ENCODE results near the gene MPIG6B. TPM values are rescaled to one million over a fixed set of nuclear protein-coding genes. Genes with fewer than 3 reads are reported as not detected.
A peak's percentile ranks its signal among the peaks of the same experiment; 100 is the strongest.
"Not testable (repeated sequence)": the region's sequence is repeated elsewhere in the genome, so short reads cannot be mapped to it uniquely, and the experiment has no call there.

The MPIG6B gene
- total RNA-seq, 2 donors from 2014 or later: 0.20 TPM; not detected in 1

- intact Hi-C loops (cut with DNase I, micrococcal nuclease): no loop called here
- no peak for DNase-seq
- ATAC-seq: no peak
Observed at GRCh38 chr6:31693535-31693934, 29.6 kb upstream of the MPIG6B start.

- intact Hi-C loops (cut with DNase I, micrococcal nuclease): no loop called here
- no peak for DNase-seq
- no peak for ATAC-seq
Observed at GRCh38 chr6:31697555-31697954, 25.6 kb upstream of the MPIG6B start.

GRCh38 chr6:31700740-31701401 is 22.3 kb upstream of the MPIG6B start:
- intact Hi-C loops (cut with DNase I, micrococcal nuclease): no loop called here
- DNase-seq (no peak), ATAC-seq (no peak)

- ATAC-seq (peak; percentile 5), DNase-seq (peak in 1 of 2 donors; percentile 33)
- intact Hi-C loops (cut with DNase I, micrococcal nuclease): no loop called here
Observed at GRCh38 chr6:31701666-31702404, 21.3 kb upstream of the MPIG6B start.

GRCh38 chr6:31702405-31702818 is 20.8 kb upstream of the MPIG6B start:
- ATAC-seq (peak; percentile 15), DNase-seq (no peak)
- intact Hi-C loops (cut with DNase I, micrococcal nuclease): no loop called here

DNA sequence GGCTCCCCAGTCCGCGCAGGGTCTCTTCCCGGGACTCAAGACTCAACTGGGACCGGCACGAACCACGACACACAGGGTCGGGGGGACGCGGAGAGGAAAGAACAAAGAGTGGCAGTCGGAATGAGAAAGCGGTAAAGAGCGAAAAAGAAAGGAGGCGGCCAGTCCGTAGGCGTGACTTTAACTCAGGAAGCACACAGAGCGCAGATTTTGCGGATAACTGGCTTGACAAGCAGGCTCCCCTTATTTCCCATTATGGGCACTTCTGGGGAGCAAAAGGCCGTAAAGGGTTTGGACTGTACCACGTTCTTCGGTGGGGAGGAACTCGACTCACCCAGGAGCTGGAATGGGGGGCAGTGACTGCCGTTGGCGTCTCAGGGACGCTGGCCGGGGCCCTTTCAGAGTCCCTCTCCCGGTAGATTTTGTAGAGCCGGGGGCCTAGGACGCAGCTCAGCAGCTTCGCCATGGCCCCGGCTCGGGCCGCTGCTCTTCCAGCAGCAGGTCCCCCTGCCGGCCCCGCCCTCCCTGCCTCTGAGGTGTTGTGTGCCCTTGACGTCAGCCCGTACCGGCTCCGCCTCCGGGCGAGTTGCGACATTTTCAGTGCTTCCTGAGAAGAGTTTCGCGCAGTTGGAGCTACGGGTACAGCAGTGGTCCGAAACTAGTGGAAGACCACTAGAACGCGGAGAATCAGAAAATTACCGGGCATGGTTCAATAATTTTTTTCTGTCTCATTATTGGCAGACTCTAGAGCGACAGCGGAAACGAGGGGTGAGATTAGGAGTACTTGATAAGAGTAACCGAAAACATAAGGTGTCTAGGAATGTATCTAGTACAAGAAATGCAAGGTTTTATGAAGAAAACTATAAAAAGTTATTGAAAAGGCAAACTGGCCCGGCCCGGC is 20.1 kb upstream of the MPIG6B start, which contains the start of gene ABHD16A:
ABHD16A (minus strand) TSS at position 506 of the 898 bp plus-strand sequence; CDS start at position 463, 43 bp downstream.
- DNase-seq (peak; percentile 99), ATAC-seq (peak; percentile 98)
- intact Hi-C loops (cut with DNase I, micrococcal nuclease): no loop called here

DNA sequence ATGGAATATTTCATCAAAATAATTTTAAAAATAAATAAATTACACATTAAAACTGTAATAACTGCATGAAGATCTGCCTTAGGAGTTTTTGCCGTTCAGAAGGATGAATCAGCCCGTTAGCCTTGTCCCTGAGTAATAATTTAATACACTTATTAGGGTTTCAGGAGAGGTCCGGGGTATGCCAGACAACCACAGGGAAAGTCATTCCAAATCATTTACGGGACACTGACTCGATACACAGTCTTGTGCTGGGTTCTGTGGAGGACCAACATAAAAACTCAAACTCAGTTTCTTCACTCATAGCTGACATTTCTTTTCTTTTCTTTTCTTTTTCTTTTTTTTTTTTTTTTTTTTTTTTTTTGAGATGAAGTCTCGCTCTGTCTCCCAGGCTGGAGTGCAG is 17.2 kb upstream of the MPIG6B start:
- intact Hi-C loops (cut with DNase I, micrococcal nuclease): no loop called here
- ATAC-seq: no peak
- DNase-seq: no peak

GRCh38 chr6:31706599-31706998 is 16.6 kb upstream of the MPIG6B start, which contains the start of gene LY6G6F:
TSS of gene LY6G6F (plus strand) at chr6:31706866. CDS start at chr6:31706907, 41 bp downstream.
- ATAC-seq (no peak), DNase-seq (no peak)
- intact Hi-C loops (cut with DNase I, micrococcal nuclease): no loop called here

GRCh38 chr6:31707701-31708100 is 15.5 kb upstream of the MPIG6B start:
- ATAC-seq: no peak
- intact Hi-C loops (cut with DNase I, micrococcal nuclease): no loop called here

DNA sequence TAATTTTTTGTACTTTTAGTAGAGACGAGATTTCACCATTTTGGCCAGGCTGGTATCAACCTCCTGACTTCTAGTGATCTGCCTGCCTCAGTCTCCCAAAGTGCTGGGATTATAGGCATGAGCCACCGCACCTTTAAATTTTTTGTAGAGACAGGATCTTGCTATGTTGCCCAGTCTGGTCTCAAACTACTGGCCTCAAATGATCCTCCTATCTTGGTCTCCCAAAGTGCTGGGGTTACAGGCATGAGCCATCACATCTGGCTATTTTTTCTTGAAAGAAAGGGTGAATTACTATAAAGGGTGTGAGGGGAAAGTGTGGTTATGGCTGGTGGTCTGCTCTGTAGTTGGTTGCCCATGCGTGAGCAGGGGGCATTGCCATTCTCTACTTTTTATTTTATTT is 14.9 kb upstream of the MPIG6B start:
- ATAC-seq: no peak
- no peak for DNase-seq
- intact Hi-C loops (cut with DNase I, micrococcal nuclease): no loop called here

More at GRCh38 chr6:31707701-31708100, 15.5 kb upstream of the MPIG6B start:
- DNase-seq: no peak

DNA sequence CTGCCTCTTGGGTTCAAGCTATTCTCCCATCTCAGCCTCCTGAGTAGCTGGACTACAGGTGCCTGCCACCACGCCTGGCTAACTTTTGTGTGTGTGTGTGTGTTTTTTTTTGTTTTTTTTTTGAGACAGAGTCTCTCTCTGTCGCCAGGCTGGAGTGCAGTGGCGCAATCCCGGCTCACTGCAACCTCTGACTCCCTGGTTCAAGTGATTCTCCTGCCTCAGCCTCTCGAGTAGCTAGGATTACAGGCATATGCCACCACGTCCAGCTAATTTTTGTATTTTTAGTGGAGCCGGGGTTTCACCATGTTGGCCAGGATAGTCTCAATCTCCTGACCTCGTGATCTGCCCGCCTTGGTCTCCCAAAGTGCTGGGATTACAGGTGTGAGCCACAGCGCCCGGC is 14.0 kb upstream of the MPIG6B start:
- DNase-seq; ATAC-seq; intact Hi-C loops (cut with DNase I, micrococcal nuclease): not testable (repeated sequence)

DNA sequence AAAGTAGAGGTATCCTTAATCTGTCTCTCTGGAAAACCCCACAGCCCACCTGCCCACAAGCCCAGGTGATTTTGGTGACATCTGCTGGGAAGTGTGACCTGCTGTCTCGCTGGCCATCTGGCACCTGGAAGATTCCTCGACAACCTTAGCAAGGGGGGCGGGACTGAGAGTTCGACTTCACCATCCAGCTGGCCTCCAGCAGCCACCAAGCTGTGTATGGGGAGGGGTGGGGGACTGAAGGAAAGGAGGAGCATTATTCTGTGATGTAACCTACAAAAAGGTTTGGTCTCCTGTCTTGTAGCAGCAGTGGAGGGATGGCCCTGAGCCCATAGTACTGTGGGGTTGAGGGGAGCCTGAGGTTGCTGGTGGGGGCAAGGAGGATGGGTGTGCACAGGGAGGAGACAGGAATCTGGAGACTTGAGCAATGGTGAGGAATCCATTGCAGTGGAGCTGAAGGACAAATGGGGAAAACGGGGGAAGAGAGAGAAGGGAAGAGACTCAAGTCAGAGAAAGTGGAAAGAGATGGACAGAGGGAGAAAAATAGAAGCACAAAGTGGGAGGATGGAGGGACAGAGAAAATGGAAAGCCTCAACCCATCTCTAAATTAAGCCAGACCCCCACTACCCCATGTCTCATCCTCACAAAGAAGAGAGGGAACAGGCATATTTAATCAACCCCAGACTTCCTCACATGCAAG is 12.5 kb upstream of the MPIG6B start:
- ATAC-seq (peak; percentile 4), DNase-seq (peak in 1 of 2 donors; percentile 32)
- intact Hi-C loops (cut with DNase I, micrococcal nuclease): no loop called here

DNA sequence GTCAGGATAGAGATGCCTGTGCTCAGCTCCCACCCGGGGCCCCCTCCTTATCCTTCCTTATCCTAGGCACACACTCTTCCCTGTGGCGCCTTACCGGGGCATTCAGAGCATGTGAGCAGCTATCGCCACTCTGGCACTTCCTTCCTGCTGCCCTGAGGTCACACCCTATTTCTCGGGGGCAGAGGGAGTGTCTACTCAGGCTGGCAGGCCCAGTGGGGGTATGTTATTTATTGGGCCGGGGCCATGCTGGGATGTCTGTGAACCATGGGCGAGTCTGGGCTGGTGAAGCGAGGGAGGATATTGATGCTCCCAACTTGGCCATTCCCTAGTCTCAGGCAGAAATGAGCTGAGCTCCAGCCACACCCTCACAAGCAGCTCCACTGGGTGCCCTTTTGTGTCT is 11.9 kb upstream of the MPIG6B start:
- peak; percentile 53 to 66 for DNase-seq
- peak; percentile 81 for ATAC-seq
- intact Hi-C loops (cut with DNase I, micrococcal nuclease): no loop called here

GRCh38 chr6:31712296-31712695 is 10.9 kb upstream of the MPIG6B start:
- intact Hi-C loops (cut with DNase I, micrococcal nuclease): no loop called here
- peak; percentile 59 for ATAC-seq
- peak in 1 of 2 donors; percentile 35 for DNase-seq

DNA sequence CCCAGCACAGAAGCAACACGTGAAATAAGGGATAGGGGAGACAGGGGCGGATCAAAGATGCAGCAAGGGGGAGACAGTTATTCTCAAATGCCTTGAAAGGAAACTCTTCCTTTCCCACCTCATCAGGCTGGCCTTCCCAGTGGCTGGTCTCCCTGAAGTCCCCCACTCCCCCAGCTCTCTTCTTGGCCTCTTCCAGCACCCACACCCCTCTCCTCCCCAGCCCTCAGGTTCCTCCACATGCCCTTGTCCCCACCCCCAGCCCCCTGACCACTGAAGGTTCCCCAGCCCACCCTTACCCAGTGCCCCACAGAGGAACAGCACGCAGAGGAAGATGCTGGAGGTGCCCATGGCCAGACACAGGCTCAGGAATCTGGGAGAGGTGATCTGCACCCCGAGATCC is 9.7 kb upstream of the MPIG6B start:
- DNase-seq (no peak), ATAC-seq (no peak)
- intact Hi-C loops (cut with DNase I, micrococcal nuclease): no loop called here

GRCh38 chr6:31713991-31714684 is 9.0 kb upstream of the MPIG6B start:
- ATAC-seq: peak; percentile 49
- DNase-seq: peak in 1 of 2 donors; percentile 39
- intact Hi-C loops (cut with DNase I, micrococcal nuclease): no loop called here

GRCh38 chr6:31715022-31715958 is 7.9 kb upstream of the MPIG6B start, which contains the start of gene LY6G6D:
TSS of gene LY6G6D (plus strand) at chr6:31715348. CDS start at chr6:31715356, 8 bp downstream.
- DNase-seq (no peak), ATAC-seq (no peak)
- intact Hi-C loops (cut with DNase I, micrococcal nuclease): no loop called here

Data from left colon (tissue), 2 donors.